HG02610 (cell line): Measurements from ENCODE around the gene POLR3A.
A peak's percentile ranks its signal among the peaks of the same experiment; 100 is the strongest.
"Not testable (repeated sequence)": the region's sequence is repeated elsewhere in the genome, so short reads cannot be mapped to it uniquely, and the experiment has no call there.

Experiments used
- ATAC-seq: cut with Tn5 transposase; IDR thresholded peaks from one replicate; pipeline ENCODE4 v1.9.1; 2021; ENCODE audit warnings: mild to moderate bottlenecking, moderate library complexity; ENCODE audit not compliant: unreplicated experiment

The POLR3A gene

DNA sequence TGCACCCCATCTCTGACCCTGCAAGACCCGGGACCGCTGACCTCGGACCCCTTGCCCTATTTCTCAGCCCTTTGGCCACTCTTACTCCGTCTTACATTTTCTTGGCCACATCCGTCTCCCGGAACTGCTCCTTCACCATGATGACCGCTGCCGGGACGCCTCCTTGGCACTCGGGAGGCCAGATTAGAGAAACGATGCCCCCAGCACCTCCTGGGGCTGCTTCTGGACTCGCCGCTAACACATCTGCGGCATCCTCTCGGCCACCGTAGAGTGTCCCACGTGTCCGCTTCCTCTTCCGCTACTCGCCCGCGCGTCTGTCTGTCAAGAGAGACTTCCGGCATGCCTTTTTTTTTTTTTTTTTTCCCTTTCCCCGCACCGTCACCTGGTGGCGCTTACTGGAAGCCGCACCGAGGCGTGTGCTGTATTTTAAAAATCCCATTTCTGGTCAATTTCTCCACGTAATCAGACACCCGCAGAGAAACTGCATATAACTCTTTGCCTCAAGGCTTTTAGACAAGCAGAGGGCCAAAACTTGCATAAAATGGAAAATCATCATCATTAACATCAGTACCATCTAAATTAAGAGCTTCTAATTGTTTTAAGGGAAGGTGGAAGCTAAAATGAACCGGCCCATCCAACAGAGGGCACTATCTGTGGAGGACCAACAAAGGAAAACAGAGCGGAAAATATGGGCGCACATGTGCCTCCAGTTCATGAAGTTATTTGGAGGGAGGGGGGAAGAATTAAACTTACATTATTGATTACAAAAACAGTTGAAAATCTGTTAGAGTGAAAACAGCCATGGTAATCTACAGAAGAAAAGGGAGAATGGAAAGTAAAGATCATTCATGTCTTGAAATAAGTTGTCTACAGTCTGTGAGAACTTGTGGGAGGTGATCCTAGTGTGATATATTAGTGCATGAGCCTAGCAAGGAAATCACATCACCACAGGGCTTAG, at the start of gene POLR3A:
Gene POLR3A, minus strand, starts transcription at position 247 of the 958 bp plus-strand sequence. Its CDS starts 108 bp downstream, at position 139.
- peak; percentile 53 for ATAC-seq

DNA sequence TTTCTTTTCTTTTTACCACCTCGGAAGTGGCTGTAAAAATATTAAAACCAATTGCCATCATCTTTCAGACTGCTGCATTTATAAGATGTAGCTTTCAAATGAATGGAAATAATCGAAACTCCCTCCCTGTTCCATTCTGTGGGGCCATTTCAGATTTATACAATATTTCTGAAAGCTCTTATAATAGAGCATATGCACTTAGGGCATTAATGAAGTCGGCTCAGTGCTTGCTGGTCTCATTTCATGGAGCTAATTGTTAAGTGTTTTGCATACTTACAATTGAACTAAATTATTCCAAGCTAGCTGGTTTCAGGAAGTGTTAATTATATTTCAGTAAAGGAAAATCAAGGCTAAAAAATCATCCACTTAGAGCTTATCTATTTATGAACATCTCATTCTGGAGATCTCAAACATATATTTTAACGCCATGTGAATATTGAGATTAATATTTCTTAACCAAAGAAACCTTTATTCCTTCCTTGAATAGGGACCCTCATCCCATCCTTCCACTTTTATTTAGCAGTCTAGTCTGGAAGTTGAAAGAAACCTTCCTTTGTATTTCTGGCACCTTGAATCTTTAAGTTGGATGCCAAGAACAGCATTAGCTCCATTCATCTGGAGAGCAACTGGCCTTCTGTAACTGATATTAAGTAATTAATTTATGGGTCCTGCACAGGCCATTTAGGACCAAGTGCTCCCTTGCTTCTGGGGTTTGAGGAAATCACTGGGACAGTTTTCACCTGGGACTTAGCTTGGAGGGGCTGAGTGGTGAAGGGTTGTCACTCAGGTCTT, 49.4 kb upstream of the POLR3A start:
- ATAC-seq, result no peak

DNA sequence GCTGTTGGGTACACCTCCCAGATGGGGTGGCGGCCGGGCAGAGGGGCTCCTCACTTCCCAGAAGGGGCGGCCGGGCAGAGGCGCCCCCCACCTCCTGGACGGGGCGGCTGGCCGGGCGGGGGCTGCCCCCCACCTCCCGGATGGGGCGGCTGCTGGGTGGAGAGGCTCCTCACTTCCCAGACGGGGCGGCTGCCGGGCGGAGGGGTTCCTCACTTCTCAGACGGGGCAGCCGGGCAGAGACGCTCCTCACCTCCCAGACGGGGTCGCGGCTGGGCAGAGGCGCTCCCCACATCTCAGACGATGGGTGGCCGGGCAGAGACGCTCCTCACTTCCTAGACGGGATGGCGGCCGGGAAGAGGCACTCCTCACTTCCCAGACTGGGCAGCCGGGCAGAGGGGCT, 46.5 kb upstream of the POLR3A start:
- ATAC-seq, result not testable (repeated sequence)

DNA sequence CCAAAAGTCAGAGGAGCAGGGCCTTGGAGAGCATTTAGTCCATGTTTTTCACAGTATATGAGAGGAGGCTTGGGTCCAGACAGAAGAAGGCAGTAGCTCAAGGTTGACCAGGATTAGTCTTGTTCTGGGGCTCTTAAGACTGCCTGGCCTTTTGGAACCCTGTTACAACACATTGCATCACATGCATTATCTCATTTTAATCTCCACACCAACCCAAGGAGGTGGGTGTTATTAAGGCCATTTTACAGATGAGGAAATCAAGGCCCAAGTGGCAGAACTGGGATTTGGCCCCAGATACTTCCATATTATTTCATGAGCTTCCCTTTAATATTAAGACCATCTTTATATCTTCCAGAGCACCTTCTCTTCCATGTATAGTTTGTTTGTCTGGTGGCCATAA, 43.2 kb upstream of the POLR3A start:
- ATAC-seq, result no peak

DNA sequence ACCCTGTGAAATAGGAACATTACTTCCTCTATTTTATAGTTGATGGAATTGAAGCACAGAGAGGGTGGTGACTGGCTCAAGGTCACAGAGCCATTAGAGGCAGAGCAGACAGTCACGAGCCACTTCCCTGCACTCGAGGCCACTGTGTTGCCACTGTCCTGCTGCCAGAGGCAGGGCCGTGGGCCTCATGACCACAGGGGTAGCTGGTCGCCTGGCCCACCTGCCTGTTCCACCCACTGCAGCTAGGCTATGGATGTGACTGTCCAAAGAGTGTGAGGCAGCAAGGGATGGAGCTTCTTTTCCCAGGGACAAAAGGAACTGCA, 42.5 kb upstream of the POLR3A start:
- ATAC-seq, result no peak

DNA sequence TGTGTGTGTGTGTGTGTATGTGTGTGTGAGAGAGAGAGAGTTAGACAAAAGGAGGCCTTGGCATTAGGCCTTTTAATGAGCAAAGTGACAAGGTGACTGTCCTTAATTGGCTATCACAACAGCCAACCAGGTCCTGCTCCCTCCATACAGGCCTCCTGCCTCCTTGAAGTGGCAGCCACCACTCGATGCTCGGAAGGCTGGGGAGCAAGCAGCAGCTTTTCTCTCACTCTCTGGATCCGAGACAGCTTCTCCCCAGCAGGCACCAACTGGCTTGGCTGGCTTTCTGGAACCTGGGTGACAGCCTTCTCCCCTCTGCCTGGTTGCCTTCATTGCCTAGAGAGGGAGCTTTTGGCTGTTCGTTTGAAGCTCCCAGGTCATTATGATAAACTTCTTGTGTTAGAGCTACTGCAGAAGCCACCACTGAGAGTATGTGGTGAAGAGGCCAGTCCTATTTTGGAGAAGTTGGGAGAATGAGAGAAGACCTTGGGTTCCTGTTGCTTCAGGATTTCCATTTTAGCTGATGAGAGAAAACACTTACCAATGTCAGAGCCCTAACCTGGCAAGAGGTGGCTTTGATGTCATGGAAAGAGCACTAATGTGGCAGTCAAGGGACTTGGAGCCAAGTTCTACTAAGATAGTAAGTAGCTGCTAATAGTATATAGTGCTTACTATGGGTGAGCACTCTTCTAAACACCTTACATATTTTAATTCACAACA, 42.0 kb upstream of the POLR3A start:
- no peak for ATAC-seq

DNA sequence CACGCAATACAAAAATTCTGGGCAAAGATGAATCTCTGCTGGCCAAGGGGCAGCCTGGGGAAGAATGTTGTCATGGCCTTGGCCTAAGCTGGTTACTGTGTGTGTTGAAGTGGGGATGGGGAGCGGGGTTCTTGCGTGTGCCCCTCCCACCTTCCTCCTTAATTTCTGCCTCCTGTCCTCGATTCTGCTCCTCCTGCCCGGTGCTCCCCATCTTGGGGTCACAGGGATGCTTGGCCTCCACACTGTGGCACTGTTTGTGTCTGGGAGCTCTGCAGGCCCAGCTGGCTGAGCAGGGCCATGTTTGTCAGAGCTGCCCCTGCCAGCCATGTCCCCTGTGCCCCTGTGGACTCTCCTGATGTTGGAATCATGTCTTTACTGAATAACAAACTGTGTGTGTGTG, 41.4 kb upstream of the POLR3A start:
- no peak for ATAC-seq

DNA sequence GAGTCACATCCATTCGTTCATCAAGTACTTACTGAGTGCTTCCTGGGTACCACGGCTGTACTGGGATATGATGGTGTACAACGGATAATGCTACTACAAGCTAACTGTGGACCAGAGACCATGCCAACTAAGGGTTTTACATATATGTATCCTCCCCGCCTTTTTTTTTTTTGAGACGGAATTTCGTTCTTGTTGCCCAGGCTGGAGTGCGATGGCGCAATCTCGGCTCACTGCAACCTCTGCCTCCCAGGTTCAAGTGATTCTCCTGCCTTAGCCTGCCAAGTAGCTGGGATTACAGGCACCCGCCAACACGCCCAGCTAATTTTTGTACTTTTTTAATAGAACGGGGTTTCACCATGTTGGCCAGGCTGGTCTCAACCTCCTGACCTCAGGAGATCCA, 40.7 kb upstream of the POLR3A start:
- ATAC-seq, result not testable (repeated sequence)

DNA sequence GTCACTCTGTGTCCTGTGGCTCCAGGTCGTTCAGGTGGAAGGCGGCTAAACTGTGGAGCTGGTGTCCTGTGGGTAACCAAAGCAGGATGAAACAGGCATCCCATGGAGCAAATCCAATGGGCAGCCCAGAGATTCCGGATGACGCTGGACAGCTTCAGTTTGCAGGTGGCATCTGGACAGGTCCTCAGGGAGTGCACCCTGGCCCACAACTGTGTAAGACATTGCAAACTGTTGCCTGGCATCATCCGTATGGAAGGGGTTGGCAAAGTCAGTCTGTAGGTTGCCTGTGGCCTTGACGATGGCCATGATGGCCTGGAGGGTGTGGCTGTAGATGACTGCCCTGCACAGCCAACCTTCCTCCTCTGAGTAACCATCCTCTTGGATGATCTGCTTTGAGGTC, 39.8 kb upstream of the POLR3A start:
- no peak for ATAC-seq

DNA sequence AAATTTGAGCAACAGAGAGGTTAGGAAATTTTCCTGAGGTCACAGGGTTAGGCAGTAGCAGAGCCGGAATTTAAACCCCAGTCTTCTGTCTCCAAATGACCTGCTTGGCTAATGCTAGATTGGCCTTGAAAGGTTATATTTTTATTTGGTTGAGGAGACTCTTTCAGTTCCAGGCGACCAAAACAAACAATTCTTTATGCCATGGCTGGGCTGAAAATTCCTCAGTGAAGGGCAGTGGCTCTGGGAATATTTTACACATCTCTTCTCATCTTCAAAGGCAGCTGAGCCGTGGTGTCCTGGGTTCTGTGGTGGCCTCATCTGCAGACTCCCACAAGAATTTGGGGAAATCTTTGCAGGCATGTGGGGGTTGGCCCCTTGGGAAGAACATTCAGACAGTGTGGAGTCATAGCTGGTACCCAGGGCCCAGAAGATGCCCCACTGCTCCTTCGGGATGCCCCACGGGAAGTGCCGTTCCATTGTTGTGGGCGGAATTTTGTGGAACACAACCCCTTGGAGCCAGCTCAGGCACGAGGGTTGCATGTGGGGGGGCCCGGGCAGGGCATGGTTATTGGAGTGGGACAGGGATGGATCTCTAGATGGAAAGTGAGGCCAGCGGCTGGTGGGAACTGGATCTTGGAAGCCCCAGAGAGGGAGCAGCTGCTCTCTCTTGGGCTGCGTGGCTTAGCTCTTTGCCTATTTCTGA, 37.6 kb upstream of the POLR3A start:
- no peak for ATAC-seq

DNA sequence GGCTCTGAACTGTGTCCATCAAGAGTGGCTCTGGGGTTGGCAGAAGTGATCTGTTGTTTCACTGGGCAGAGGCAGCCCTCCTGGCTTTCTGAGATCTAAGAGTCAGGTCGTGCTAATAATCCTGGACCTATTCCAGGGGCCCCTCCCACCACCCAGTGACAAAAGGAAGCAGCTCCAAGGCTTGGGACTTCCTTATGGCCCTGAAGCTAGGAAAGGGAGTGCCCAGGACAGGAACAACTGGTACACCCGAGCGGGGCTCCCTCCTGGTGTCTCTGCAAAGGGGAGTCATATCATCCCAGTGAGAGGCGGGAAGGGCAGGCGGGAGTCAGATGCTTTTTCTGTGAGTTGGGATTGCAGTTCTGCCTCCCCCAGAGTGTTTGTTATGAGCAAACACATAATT, 36.7 kb upstream of the POLR3A start:
- ATAC-seq, result no peak

DNA sequence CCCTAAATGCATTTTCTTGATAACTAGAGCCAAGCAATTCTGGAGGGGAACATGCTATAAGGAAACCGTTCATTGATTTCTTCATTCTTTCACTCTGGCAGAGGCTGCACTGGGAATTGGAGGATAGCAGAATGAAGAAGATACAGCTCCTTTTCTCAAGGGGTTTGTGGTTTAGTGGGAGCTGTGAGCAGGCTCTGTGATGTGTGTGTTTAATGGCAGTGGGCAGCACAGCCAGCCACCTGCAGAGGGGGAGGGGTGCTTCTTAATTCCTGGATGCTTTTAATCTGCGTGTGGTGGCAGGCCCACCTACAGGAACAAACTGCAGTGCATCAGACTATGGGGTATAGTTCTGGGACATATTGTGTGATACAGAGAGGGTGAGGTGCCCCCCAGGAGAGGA, 36.3 kb upstream of the POLR3A start:
- ATAC-seq, result no peak

DNA sequence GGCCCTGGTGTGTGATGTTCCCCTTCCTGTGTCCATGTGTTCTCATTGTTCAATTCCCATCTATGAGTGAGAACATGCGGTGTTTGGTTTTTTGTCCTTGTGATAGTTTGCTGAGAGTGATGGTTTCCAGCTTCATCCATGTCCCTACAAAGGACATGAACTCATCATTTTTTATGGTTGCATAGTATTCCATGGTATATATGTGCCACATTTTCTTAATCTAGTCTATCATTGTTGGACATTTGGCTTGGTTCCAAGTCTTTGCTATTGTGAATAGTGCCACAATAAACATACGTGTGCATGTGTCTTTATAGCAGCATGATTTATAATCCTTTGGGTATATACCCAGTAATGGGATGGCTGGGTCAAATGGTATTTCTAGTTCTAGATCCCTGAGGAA, 35.6 kb upstream of the POLR3A start:
- ATAC-seq, result not testable (repeated sequence)

DNA sequence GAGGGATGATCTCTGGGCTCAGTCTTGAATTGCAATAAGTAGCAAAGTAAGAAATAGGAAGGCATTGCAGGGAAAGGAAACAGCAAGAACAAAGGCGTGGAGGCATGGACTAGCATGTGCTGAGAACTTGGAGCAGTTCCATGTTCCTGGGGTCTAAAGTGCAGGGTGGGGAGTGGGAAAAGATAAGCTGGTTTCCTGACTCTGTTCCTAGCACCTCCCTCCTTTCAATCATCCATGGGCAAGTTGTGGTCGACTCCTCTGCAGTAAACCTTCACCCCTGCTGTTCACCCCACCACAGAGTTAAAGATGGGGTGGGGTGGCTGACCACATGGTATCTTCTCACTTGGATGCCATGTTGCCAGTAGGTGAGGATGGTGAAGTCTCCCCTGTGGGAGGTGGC, 33.9 kb upstream of the POLR3A start:
- ATAC-seq, result no peak

DNA sequence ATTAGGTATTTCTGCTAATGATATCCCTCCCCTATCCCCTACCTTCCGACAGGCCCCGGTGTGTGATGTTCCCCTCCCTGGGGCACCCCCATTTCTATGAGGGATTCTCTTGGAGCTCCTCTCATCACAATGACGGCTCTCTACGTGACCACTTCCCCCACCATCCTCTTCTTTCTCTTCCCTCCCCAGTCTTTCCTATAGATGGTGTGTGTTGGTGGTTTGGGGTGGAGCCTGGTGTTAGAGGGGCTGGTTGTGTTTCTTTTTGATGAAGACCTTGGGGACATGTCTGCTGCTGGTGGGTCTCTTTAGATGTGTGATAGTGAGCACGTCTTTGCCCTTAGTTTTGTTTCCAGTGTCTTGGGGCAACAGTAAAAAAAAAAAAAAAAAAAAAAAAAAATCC, 33.0 kb upstream of the POLR3A start:
- ATAC-seq, result no peak

DNA sequence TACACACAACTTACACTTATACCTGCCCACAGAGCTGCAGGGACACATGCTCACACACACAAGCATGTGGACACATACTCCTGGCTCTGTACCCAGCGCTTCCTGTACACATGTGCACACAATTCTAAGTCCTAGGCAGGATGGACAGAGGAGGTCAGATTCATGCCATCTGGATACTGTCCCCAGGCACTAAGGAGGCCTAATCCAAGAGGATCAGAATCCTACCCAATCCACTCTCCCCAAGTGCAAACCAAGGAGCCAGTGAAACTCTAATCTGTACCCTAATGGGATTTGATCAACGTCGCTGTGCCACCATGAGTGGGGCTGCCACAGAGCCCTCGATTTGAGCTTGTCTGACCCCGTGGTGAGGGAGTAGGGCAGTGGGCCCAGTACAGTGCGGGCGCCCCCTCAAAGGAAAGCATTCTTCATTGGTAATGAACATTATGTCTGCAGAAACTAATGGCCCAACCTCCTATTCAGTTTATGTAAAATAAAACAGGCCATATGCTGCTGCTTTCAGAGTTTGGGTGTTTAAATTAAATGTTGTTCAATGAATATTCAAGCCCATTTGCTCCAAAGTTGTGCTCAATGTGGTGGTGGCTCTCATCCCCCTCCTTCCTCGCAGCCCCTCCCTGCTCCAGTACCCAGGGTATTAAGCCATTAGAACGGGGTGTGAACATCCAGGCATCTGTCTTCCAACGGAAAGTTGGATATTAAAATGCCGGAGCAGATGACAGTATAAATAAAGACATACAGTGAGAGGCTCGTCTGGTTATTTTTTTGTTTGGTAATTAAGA, 30.8 kb upstream of the POLR3A start:
- ATAC-seq, result no peak

DNA sequence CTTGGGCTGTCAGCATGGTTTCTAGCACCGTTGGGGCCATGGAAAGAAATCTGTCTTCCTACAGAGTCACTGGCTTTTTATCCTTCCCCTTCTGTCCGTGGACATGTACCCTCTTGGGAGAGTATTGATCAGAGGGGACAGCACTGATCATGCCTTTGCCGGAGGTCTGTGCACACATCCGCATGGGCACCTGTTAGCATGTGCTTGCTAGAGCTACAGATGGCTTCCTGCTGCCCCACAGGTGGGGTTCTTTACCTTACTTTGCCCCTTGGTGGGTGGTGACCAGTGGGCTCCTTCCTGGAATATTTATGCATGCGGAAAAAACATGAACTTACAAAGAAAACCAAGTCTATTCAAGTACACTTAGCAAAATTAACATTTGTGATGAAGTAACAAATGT, 29.2 kb upstream of the POLR3A start:
- no peak for ATAC-seq

DNA sequence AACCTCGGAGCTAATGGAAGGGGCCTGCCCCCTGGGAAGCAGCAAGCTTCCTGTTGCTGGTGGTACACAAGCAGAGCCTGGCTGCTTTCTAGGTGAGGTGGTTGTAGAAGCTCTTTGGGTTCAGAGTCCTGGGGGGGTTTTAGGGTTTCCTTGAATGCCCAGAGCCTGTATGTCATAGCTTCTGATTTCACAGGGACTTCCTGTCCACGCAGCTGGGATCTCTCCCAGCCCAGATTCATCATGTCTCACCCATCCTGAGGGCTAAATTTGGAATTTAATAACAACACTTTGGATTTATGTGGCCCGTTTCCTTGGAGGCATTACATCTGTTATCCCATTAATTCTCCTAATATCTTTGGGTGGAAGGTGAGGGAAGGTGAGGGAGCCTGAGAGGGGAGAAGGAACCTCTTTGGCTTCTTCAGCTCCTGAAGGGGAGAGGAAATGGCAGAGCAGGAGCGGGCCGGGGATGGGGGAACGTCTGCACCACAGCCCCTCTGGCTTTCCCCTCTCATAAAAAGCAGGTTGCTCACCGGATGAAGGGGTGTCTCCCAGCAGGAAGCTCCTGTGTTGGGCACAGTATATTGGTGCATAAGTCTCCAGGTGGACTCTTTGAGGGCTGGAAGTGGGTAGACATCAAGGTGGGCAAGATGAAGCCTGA, 24.0 kb upstream of the POLR3A start:
- ATAC-seq, result no peak

DNA sequence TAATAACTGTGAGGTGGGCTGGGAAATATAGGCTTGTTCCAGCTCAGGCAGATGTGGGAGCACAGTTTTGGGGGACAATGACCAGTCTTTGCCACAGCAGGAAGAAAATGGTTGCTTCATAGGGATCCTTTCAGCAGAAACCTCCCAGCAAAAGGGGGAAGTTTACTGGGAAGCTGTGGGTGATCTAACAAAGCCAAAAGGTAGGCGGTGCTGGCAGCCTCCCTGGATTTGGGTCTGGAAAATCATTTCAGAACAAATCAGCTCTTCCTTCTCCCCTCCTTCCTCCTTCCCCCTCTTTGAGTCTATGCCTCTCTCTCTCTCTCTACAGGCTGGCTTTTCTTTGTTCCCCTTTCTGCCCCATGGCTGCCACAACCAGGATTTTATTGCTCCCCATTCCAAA, 20.5 kb upstream of the POLR3A start:
- no peak for ATAC-seq
